ENCODE results near the gene CNGA3. TPM values are rescaled to one million over a fixed set of nuclear protein-coding genes. Genes with fewer than 3 reads are reported as not detected.

The CNGA3 gene
- total RNA-seq, 1 donor from 2014 or later, result not detected

GRCh38 chr2:98445683-98446581 lies 99.7 kb downstream of the CNGA3 start:
- TF ChIP-seq CTCF (IDR thresholded peaks at IDR 0.05), result no peak
- Mint-ChIP-seq H3K27me3 (no peaks in the 10 kb centered on the region), H3K9me3 (no peaks in the 10 kb centered on the region), H3K36me3 (ENCODE audit: low read depth) (peaks cover 3% of the 10 kb centered on the region), H3K27ac (peak overlapping the region; percentile 82), H3K4me3 (peak overlapping the region; percentile 90), H3K4me1 (peaks cover 23% of the 10 kb centered on the region)
- ChIA-PET POLR2A (no interaction called here), CTCF (no interaction called here)
- no peak for ATAC-seq (ENCODE audit: low read depth)
- DNase-seq, result no peak
- intact Hi-C loops (cut with micrococcal nuclease), result loop anchor here (1.0 to 10.0 kb wide), 5 partner anchors 9 to 421 kb away; no protein-coding TSS in a partner anchor

- intact Hi-C loops (cut with micrococcal nuclease), result loop anchor here (5.0 to 10.0 kb wide), 2 partner anchors 35 to 422 kb away; no protein-coding TSS in a partner anchor
- no peak overlapping the region for H3K27ac Mint-ChIP-seq
- H3K27me3 Mint-ChIP-seq, result no peaks in the 10 kb centered on the region
- CTCF ChIA-PET, result no interaction called here
- peaks cover 23% of the 10 kb centered on the region for H3K4me1 Mint-ChIP-seq
- POLR2A ChIA-PET, result interaction anchor here (0.9 to 1.4 kb wide), 2 partner anchors 14 to 18 kb away, joined by 3 read pairs; no protein-coding TSS in a partner anchor
- no peak for DNase-seq
- no peak for TF ChIP-seq CTCF (IDR thresholded peaks at IDR 0.05)
- peaks cover 3% of the 10 kb centered on the region for H3K36me3 Mint-ChIP-seq (ENCODE audit: low read depth)
- no peaks in the 10 kb centered on the region for H3K9me3 Mint-ChIP-seq
- no peak overlapping the region for H3K4me3 Mint-ChIP-seq
- ATAC-seq (ENCODE audit: low read depth), result no peak
These were observed 100.6 kb downstream of the CNGA3 start for GRCh38 chr2:98446850-98447249.

Other genes with a start within 250 kb of the CNGA3 start
- 19.6 and 26.6 TPM in 2 replicates for gene INPP4A, start 98.4 kb downstream of the CNGA3 start, total RNA-seq

Data from activated B cell treated with CpG ODN at 0.5 μM for 24 hours (primary cell).